ENCODE data around the gene ZSCAN18. TPM values are rescaled to one million over a fixed set of nuclear protein-coding genes. Genes with fewer than 3 reads are reported as not detected.

The ZSCAN18 gene
- total RNA-seq, 3 donors from 2014 or later: 7.6 to 11.7 (median 9.5) TPM

DNA sequence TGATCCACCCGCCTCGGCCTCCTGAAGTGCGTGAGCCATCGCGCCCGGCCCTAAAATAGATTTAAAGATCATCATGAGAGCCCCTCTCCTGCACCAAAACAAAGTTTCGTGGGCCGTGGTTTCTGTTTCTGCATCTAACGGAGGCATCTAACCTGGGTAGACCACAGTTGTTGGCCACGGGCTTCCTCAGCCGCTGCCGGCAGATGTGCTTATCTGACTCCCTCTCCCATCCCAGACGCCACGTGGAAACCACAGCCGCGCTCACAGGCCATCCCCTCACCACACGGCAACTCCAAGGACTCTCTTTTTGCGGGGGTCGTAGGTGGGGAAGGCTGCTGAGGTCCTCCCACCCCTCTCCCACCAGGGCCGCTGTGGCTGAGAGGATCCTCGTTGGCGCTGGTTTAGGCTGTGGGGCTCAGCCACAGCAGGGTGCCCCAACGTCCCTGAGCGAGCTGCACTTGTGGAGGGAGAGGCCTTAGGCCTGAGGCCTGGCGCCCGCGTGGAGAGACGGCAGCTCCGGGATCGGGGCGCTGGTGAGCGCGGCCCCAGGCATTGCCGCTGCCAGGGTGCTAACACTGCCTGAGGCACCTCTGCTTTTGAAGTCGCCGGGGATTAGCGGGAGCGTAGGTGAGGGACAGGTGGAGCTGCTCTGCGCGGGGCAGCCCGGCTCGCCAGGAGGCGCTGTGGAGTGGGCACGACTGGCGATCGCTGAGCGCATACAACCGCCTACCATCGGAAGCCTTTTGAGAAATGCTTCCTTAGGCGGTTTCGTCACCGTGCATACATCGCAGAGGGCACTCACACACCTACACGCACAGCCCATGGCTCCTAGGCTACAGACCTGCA, 55.3 kb downstream of the ZSCAN18 start:
- DNase-seq (no peak), ATAC-seq (no peak)
- H3K4me3 Mint-ChIP-seq: no peak overlapping the region
- H3K9me3 Mint-ChIP-seq: peaks cover 26% of the 10 kb centered on the region
- H3K4me1 Mint-ChIP-seq (ENCODE audit: low read depth): no peaks in the 10 kb centered on the region
- peaks cover 6% of the 10 kb centered on the region for H3K27me3 Mint-ChIP-seq (ENCODE audit: low read depth)
- peaks cover 2% of the 10 kb centered on the region for H3K36me3 Mint-ChIP-seq (ENCODE audit: insufficient read depth)

DNA sequence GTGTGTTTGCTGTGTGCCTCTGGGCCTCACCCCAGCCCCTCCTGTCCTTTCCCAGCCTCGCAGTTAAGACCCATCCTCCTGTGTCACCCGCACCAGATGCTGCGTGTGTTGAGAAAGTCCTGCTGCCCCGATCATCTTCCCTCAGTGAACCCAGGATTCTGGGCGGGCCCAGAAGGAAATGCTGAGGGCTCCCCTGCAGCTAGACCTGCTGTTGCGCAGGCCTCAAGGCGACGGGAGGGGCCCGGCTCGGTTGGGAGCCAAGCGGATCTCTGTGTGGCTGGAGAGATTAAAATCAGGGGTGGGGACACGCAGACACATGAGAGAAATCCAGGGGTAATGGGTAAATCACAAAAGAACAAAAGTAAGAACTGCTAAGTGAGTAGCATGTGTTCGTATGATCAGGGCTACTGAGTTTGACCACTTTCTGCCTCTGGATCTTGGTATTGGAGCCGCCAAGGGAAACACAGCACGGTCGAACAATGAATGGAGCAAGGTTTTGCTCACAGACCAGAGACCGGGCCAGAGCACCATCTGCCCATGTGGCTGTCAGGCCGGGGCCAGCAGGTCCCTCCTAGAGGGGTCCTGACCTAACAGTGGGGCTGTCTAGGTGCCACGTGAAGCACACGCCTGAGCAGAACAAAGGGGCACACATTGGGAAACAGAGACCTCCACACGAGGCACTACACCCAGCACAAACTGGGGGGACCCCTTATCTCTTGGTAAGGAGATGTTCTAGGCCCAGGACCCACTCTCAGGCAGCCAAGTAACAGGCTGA, 57.1 kb downstream of the ZSCAN18 start:
- Mint-ChIP-seq H3K4me1 (ENCODE audit: low read depth) (no peaks in the 10 kb centered on the region), H3K27me3 (ENCODE audit: low read depth) (peaks cover 12% of the 10 kb centered on the region), H3K9me3 (peaks cover 23% of the 10 kb centered on the region), H3K36me3 (ENCODE audit: insufficient read depth) (peaks cover 4% of the 10 kb centered on the region), H3K4me3 (no peak overlapping the region)
- DNase-seq (no peak), ATAC-seq (no peak)

GRCh38 chr19:58038688-58039204, 59.3 kb downstream of the ZSCAN18 start:
- Mint-ChIP-seq H3K36me3 (ENCODE audit: insufficient read depth) (peaks cover 9% of the 10 kb centered on the region), H3K9me3 (peaks cover 28% of the 10 kb centered on the region), H3K27me3 (ENCODE audit: low read depth) (peaks cover 26% of the 10 kb centered on the region), H3K4me3 (no peak overlapping the region), H3K4me1 (ENCODE audit: low read depth) (no peaks in the 10 kb centered on the region)
- ATAC-seq (no peak), DNase-seq (no peak)

DNA sequence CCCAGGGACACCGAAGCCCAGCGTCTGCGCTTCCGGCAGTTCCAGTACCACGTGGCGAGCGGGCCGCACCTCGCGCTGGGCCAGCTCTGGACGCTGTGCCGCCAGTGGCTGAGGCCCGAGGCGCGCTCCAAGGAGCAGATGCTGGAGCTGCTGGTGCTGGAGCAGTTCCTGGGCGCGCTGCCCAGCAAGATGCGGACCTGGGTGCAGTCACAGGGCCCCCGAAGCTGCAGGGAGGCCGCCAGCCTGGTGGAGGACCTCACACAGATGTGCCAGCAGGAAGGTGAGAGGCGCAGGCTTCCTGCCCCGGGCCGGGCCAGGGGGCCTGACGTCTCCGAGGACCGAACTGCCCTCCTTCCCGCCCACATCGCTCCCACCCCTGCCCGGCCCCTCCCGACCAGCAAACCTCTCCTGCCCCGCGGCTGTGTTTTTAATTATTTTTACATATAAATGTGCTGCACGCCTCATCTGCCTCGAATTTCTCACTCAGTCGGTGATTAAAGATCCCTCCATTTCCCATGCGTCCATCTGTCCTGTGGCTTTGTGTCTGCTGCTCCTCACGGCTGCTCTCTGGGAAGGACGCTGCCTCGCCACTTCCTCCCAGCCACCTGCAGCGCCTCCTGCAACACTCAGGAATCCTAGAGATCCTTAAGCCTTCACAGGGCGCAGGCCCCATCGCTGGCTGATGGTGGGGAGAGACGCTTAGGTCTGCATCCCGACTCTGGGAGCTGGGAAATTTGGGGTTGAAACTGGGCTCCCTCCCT, 59.9 kb downstream of the ZSCAN18 start:
- peaks cover 26% of the 10 kb centered on the region for H3K27me3 Mint-ChIP-seq (ENCODE audit: low read depth)
- peaks cover 9% of the 10 kb centered on the region for H3K36me3 Mint-ChIP-seq (ENCODE audit: insufficient read depth)
- ATAC-seq: no peak
- H3K9me3 Mint-ChIP-seq: peaks cover 23% of the 10 kb centered on the region
- no peak for DNase-seq
- no peak overlapping the region for H3K4me3 Mint-ChIP-seq
- H3K4me1 Mint-ChIP-seq (ENCODE audit: low read depth): no peaks in the 10 kb centered on the region

DNA sequence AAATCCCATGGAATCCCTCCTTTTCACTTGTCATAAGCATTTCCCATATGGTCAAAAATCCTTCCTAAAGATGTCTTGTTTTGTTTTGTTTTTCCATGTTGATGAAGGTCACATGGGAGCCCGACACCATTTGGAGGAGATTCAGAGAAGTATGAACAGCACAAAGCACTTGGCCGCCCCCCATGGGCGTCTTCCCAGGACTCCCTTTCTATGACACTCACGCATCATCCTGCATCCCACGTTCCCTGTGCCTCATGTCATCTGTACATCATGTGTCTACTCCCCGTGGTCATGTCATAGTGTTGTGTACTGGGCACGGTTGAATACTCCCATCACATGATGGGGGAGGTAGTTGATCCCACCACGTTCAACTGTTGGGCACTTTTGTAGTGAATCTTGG, 62.2 kb downstream of the ZSCAN18 start:
- ATAC-seq: no peak
- peaks cover 29% of the 10 kb centered on the region for H3K27me3 Mint-ChIP-seq (ENCODE audit: low read depth)
- H3K4me3 Mint-ChIP-seq: no peak overlapping the region
- H3K36me3 Mint-ChIP-seq (ENCODE audit: insufficient read depth): peaks cover 9% of the 10 kb centered on the region
- no peak for DNase-seq
- no peaks in the 10 kb centered on the region for H3K4me1 Mint-ChIP-seq (ENCODE audit: low read depth)
- H3K9me3 Mint-ChIP-seq: peaks cover 23% of the 10 kb centered on the region

GRCh38 chr19:58034477-58034793, 63.6 kb downstream of the ZSCAN18 start:
- ATAC-seq (no peak), DNase-seq (no peak)
- Mint-ChIP-seq H3K9me3 (peaks cover 25% of the 10 kb centered on the region), H3K36me3 (ENCODE audit: insufficient read depth) (peaks cover 9% of the 10 kb centered on the region), H3K4me1 (ENCODE audit: low read depth) (no peaks in the 10 kb centered on the region), H3K27me3 (ENCODE audit: low read depth) (peaks cover 29% of the 10 kb centered on the region), H3K4me3 (no peak overlapping the region)

Other genes with a start within 250 kb of the ZSCAN18 start
- gene ZNF587, start 248.4 kb downstream of the ZSCAN18 start, total RNA-seq: 10 to 100 TPM; 17.9 to 22.1 (median 20.8) TPM
- 10 to 100 TPM; 21.7 to 30.6 (median 22.0) TPM for gene ZNF814, start 209.2 kb downstream of the ZSCAN18 start, total RNA-seq
- 1 to 10 TPM; 4.7 to 6.8 (median 6.0) TPM for gene ZNF417, start 181.6 kb downstream of the ZSCAN18 start, total RNA-seq
- gene ZNF418, start 162.8 kb downstream of the ZSCAN18 start, total RNA-seq: 1 to 10 TPM; 1.5 to 1.8 (median 1.8) TPM
- 1 to 10 TPM; 4.7 to 6.4 (median 5.2) TPM for gene ZNF256, start 150.5 kb downstream of the ZSCAN18 start, total RNA-seq
- gene C19orf18, start 123.7 kb downstream of the ZSCAN18 start, total RNA-seq: not detected
- gene ZNF606, start 95.4 kb downstream of the ZSCAN18 start, total RNA-seq: 1 to 10 TPM; 3.1 to 4.2 (median 4.0) TPM
- gene ZSCAN1, start 64.2 kb downstream of the ZSCAN18 start, total RNA-seq: not detected
- under 1 TPM; 0.27 to 0.48 (median 0.37) TPM for gene ZNF135, start 38.9 kb downstream of the ZSCAN18 start, total RNA-seq
- 1 to 10 TPM; 6.3 to 8.4 (median 7.0) TPM for gene ZNF329, start 52.6 kb upstream of the ZSCAN18 start, total RNA-seq
- 10 to 100 TPM; 17.3 to 26.6 (median 18.4) TPM for gene ZNF274, start 84.8 kb upstream of the ZSCAN18 start, total RNA-seq
- 10 to 100 TPM; 41.6 to 43.8 (median 41.6) TPM for gene ZNF544, start 130.7 kb upstream of the ZSCAN18 start, total RNA-seq
- gene ZNF8, start 180.7 kb upstream of the ZSCAN18 start, total RNA-seq: 1 to 10 TPM; 3.3 to 3.5 (median 3.4) TPM
- 100 to 1,000 TPM; 117 TPM for gene ERVK3-1, start 207.1 kb upstream of the ZSCAN18 start, total RNA-seq
- gene ZSCAN22, start 228.8 kb upstream of the ZSCAN18 start, total RNA-seq: 1 to 10 TPM; 3.0 to 4.3 (median 3.6) TPM